Calu3 (cell line): Measurements from ENCODE around the gene EME2. TPM values are rescaled to one million over a fixed set of nuclear protein-coding genes. Genes with fewer than 3 reads are reported as not detected.
A peak's percentile ranks its signal among the peaks of the same experiment; 100 is the strongest.

Source experiments
- BruUV-seq: library from RNA; stranded (reverse); fragments of 400-500 nt; replicated peaks from 2 replicates; lab custom pipeline; 2021; lab: Mats Ljungman, UMichigan
- CTCF ChIA-PET: fragments of 300-600 bp; sonication (Branson Sonifier 250); formaldehyde crosslinking; loops from one replicate; lab custom pipeline; 2022; ENCODE audit warnings: antibody characterized with exemption; lab: Charles Lee
- DNase-seq: peaks from one replicate; pipeline ENCODE4 v3.0.0; 2022
- H3K27ac Mint-ChIP-seq: one replicate; pipeline ENCODE4 v1.8.0; 2022; ENCODE audit warnings: mixed read lengths; ENCODE audit not compliant: unreplicated experiment
- H3K27me3 Mint-ChIP-seq: one replicate; pipeline ENCODE4 v1.8.0; 2022; ENCODE audit warnings: mixed read lengths; ENCODE audit not compliant: unreplicated experiment
- H3K36me3 Mint-ChIP-seq: one replicate; pipeline ENCODE4 v1.8.0; 2022; ENCODE audit warnings: mild to moderate bottlenecking, moderate library complexity, mixed read lengths; ENCODE audit not compliant: insufficient read depth, unreplicated experiment
- H3K4me1 Mint-ChIP-seq: one replicate; pipeline ENCODE4 v1.8.0; 2022; ENCODE audit warnings: mild to moderate bottlenecking, low read depth, mixed read lengths; ENCODE audit not compliant: unreplicated experiment
- H3K4me3 Mint-ChIP-seq: one replicate; pipeline ENCODE4 v1.8.0; 2022; ENCODE audit warnings: mild to moderate bottlenecking, low read depth, moderate library complexity, mixed read lengths; ENCODE audit not compliant: unreplicated experiment
- H3K9me3 Mint-ChIP-seq: one replicate; pipeline ENCODE4 v1.8.0; 2022; ENCODE audit warnings: low read depth, mixed read lengths; ENCODE audit not compliant: unreplicated experiment
- intact Hi-C: fragments of 100-400 bp; cut with micrococcal nuclease; formaldehyde crosslinking; loops from one replicate; pipeline ENCODE4 v1.10.0; 2022; ENCODE audit not compliant: unreplicated experiment
- total RNA-seq: library from RNA; stranded (reverse); gene quantifications from 2 replicates; pipeline ENCODE4 v1.2.3, GENCODE V29; 2022
- TF ChIP-seq, protein P1 (sequence below): fragments of 200-600 bp; IDR thresholded peaks from one replicate; pipeline ENCODE4 v1.8.0; 2022; ENCODE audit warnings: antibody characterized with exemption; ENCODE audit not compliant: unreplicated experiment

EME2 gene
- total RNA-seq, 1 experiment from 2014 or later = 30.8 TPM

DNA sequence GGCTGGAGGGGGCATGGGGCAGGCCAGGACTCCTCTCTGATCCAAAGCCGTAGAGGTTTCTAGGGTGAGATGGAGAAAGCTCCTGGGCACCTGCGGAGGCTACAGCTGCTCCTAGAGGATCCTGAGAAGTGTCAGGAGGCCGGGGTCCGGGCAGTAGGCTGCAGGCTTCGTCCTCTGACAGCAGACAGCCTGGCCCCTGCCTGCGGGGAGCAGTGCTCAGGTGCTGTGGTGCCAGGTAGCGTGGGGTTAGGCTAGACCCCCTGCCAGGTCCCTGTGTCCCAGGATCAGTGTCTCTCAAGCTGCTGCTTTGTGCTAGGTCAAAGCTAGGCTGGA lies 1.8 kb downstream of the EME2 start:
- intact Hi-C loops = no loop called here
- peaks cover 8% of the 10 kb centered on the region for H3K4me1 Mint-ChIP-seq
- TF ChIP-seq, protein P1, sequence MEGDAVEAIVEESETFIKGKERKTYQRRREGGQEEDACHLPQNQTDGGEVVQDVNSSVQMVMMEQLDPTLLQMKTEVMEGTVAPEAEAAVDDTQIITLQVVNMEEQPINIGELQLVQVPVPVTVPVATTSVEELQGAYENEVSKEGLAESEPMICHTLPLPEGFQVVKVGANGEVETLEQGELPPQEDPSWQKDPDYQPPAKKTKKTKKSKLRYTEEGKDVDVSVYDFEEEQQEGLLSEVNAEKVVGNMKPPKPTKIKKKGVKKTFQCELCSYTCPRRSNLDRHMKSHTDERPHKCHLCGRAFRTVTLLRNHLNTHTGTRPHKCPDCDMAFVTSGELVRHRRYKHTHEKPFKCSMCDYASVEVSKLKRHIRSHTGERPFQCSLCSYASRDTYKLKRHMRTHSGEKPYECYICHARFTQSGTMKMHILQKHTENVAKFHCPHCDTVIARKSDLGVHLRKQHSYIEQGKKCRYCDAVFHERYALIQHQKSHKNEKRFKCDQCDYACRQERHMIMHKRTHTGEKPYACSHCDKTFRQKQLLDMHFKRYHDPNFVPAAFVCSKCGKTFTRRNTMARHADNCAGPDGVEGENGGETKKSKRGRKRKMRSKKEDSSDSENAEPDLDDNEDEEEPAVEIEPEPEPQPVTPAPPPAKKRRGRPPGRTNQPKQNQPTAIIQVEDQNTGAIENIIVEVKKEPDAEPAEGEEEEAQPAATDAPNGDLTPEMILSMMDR = no peak

DNA sequence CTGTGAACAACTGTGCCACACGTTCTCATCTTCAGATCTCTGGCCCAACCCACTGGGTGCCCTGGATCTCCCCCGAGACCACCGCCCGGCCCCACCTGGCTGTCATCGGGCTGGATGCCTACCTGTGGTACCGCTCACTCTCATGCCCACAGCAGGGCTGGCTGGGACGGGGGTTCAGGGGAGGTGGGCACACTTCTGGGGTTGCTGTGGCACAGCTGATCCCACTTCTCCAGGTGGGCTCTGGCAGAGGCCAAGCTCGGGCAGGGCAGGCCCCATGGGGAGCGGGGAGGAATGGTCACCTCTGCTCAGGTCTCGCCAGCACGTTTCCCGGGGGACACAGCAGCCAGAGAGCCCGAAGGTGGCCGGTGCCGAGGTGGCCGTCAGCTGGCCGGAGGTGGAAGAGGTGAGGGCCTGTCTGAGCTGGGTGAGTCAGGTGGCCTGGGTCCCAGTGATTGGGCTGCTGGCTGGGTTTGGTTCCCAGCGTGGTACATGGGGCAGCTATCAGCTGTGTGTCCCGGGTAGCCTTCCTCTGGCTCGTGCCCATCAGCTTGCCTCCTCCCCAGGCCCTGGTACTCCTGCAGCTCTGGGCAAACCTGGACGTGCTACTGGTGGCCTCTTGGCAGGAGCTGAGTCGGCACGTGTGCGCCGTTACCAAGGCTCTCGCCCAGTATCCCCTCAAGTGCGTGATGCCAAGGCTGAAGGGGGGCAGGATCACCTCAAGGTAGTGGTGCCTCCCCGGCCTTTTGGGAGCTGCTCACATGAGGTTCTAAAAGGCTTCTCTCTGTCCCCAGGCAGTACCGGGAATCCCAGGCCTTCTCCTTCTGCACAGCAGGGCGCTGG lies 2.6 kb downstream of the EME2 start:
- CTCF ChIA-PET = interaction anchor here (0.6 to 2.6 kb wide), 2 partner anchors 7 to 589 kb away, joined by 4 to 19 read pairs; partner anchors contain the start of genes NUBP2 and SPSB3
- DNase-seq = no peak
- no peaks in the 10 kb centered on the region for H3K9me3 Mint-ChIP-seq
- intact Hi-C loops = no loop called here
- peak overlapping the region; percentile 76 for H3K4me3 Mint-ChIP-seq
- BruUV-seq = no TSS peak
- H3K4me1 Mint-ChIP-seq = peaks cover 3% of the 10 kb centered on the region
- H3K27me3 Mint-ChIP-seq = no peaks in the 10 kb centered on the region
- TF ChIP-seq, protein P1 = no peak
- H3K36me3 Mint-ChIP-seq = peaks cover 100% of the 10 kb centered on the region
- H3K27ac Mint-ChIP-seq = no peak overlapping the region

More for the DNA sequence above, 1.8 kb downstream of the EME2 start:
- H3K27ac Mint-ChIP-seq = no peak overlapping the region
- H3K27me3 Mint-ChIP-seq = no peaks in the 10 kb centered on the region
- no peak for DNase-seq
- CTCF ChIA-PET = interaction anchor here (2.6 kb wide), 1 partner anchor 8 kb away, joined by 19 read pairs; the partner anchor contains the start of genes NUBP2 and SPSB3
- peaks cover 100% of the 10 kb centered on the region for H3K36me3 Mint-ChIP-seq
- H3K9me3 Mint-ChIP-seq = no peaks in the 10 kb centered on the region
- BruUV-seq = no TSS peak
- peak overlapping the region; percentile 76 for H3K4me3 Mint-ChIP-seq

DNA sequence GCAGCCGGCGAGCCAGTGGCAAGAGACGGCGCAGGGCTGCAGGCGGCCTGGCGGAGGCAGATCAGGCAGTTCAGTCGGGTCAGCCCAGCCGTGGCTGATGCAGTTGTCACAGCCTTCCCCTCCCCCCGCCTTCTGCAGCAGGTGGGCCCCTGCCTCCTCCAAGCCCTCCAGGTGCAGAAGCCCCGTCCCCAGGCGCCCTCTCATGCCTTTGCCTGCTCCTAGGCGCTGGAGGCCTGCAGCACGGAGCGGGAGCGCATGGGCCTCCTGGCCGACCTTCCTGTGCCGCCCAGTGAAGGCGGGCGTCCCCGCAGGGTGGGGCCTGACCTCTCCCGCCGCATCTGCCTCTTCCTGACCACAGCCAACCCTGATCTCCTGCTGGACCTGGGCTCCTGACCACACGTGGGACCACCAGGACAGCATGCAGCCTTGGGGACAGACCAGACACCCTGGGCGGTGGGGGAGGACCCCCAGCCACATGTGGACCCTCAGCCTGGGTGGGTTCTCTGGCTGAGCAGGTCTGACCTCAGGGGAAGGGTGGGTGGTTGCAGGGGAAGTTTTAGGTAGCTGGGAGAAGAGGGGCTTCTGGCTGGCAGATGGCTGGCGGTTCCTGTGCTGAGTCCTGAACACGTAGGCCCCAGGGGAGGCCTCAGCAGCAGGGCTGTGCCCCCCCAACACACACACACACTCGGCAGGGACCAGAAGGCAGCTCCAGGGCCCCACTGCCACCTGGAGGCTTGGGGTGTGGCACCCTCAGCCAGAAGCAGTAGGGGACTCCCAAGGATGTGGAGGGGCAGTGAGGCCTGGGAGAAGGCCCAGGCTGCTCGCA lies 3.4 kb downstream of the EME2 start:
- no TSS peak for BruUV-seq
- intact Hi-C loops = no loop called here
- DNase-seq = no peak
- TF ChIP-seq, protein P1 = no peak
- H3K9me3 Mint-ChIP-seq = no peaks in the 10 kb centered on the region
- peaks cover 100% of the 10 kb centered on the region for H3K36me3 Mint-ChIP-seq
- peaks cover 4% of the 10 kb centered on the region for H3K4me1 Mint-ChIP-seq
- no peaks in the 10 kb centered on the region for H3K27me3 Mint-ChIP-seq
- H3K27ac Mint-ChIP-seq = peak overlapping the region; percentile 61
- H3K4me3 Mint-ChIP-seq = no peak overlapping the region
- CTCF ChIA-PET = interaction anchor here (0.6 to 0.7 kb wide), 2 partner anchors 78 to 588 kb away, joined by 3 to 4 read pairs; no protein-coding TSS in a partner anchor

DNA sequence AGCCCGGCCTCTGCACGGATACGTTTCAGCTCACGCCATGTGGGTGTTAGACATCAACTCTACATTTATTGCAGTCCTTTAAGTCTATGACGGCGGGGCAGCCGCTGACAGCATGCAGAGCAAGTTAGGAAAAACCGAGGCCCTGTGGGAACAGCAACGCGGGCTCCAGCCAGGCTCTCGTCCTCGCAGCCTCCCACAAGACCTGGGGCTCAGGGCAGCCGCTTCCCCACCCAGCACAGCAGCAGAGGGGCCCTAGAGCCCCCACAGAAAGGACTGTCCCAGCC lies 4.0 kb downstream of the EME2 start:
- H3K27me3 Mint-ChIP-seq = no peaks in the 10 kb centered on the region
- no peak for DNase-seq
- peak overlapping the region; percentile 61 for H3K27ac Mint-ChIP-seq
- TSS peak; percentile 2 for BruUV-seq
- H3K4me3 Mint-ChIP-seq = no peak overlapping the region
- TF ChIP-seq, protein P1 = no peak
- CTCF ChIA-PET = interaction anchor here (0.7 kb wide), 1 partner anchor 79 kb away, joined by 3 read pairs; no protein-coding TSS in a partner anchor
- intact Hi-C loops = no loop called here
- H3K4me1 Mint-ChIP-seq = peaks cover 10% of the 10 kb centered on the region
- no peaks in the 10 kb centered on the region for H3K9me3 Mint-ChIP-seq
- peaks cover 100% of the 10 kb centered on the region for H3K36me3 Mint-ChIP-seq
